ENCODE results near the gene PTPRG. TPM values are rescaled to one million over a fixed set of nuclear protein-coding genes. Genes with fewer than 3 reads are reported as not detected.

PTPRG gene
- total RNA-seq, 1 donor, result 148 TPM

DNA sequence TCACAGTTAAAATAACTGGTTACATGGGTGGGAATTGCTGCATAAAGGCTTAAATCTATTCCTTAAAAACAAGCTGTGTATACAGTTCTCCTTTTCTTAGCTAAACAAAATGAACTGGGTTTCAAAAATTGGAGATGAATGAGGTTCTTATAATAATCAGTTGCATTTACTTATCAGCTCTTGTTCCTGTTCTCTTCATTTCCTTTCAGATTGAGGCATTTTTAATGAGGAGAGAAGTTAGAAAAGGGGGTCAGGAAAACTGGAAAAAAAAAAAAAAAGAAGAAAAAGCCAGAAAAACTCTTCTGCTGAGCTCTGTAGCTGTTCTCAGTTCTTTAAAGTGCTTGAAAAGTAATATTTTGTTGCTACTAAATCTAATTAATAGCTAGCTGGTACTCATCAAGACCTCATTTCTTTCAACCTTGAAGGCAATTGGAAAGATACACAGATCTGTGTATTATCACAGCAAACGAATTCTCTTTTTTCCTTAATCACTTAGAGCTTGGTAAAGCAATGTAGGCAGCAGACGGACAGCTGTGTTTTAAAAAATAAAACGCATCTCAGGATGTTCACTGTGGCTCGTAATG lies 32.2 kb downstream of the PTPRG start:
- Histone ChIP-seq H2AFZ (ENCODE audit: low read length) (no peak overlapping the region), H3K9me3 (ENCODE audit: low read depth, low read length) (no peaks in the 10 kb centered on the region), H3K36me3 (ENCODE audit: insufficient read depth, low read length) (no peaks in the 10 kb centered on the region), H3K4me3 (ENCODE audit: insufficient read depth, low read length) (no peak overlapping the region), H4K20me1 (ENCODE audit: insufficient read depth, low read length) (no peaks in the 10 kb centered on the region), H3K27ac (ENCODE audit: low read depth, low read length) (no peak overlapping the region), H3K4me1 (ENCODE audit: insufficient read depth, low read length) (peaks cover 12% of the 10 kb centered on the region), H3K79me2 (ENCODE audit: insufficient read depth, low read length) (peaks cover 76% of the 10 kb centered on the region), H3K4me2 (ENCODE audit: insufficient read depth, low read length) (no peak overlapping the region), H3K27me3 (ENCODE audit: insufficient read depth, low read length) (no peaks in the 10 kb centered on the region)
- TF ChIP-seq, protein P1, sequence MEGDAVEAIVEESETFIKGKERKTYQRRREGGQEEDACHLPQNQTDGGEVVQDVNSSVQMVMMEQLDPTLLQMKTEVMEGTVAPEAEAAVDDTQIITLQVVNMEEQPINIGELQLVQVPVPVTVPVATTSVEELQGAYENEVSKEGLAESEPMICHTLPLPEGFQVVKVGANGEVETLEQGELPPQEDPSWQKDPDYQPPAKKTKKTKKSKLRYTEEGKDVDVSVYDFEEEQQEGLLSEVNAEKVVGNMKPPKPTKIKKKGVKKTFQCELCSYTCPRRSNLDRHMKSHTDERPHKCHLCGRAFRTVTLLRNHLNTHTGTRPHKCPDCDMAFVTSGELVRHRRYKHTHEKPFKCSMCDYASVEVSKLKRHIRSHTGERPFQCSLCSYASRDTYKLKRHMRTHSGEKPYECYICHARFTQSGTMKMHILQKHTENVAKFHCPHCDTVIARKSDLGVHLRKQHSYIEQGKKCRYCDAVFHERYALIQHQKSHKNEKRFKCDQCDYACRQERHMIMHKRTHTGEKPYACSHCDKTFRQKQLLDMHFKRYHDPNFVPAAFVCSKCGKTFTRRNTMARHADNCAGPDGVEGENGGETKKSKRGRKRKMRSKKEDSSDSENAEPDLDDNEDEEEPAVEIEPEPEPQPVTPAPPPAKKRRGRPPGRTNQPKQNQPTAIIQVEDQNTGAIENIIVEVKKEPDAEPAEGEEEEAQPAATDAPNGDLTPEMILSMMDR (IDR thresholded peaks at IDR 0.05; ENCODE audit: extremely low read depth, low read depth, low read length), result no peak
- no peak for DNase-seq (ENCODE audit: insufficient read length, low spot score, missing footprints)

DNA sequence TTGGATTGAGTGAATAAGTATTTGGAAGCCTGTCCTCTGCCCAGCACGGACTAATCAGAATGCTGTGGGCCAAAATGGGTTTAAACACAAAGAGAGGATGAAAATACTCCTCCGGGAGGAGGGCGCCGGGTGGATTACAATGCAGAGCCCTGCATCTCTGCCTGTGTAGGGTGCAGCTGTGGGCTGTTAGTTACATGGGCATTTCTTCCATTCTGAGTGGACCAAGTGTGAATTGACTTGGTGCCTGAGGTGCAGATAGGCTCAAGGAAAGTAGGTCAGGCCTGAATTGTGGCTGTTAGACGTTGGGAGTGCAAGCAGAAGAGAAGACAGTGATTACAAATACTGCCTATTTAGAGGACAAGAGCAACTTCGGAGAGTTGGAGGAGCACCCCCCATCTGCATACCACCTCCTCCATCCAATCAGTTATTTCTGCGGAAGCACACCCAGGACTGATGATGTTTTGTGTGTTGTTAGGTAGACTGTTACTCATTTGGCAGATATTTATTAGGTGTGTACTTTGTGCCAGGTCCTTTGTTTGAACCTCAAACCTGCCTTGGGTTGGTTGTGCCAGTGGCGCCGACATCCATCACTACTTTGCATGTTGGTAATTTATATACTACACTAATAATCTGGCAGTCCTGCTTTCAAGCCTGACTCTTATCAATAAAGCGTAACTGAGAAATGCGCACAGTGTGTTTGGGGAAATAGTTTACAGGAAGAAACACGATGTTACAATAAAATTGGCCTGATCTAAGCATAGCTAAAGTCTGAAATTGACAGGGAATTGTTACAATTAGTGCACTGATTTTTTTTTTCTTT lies 33.0 kb downstream of the PTPRG start:
- H3K9me3 ChIP-seq (ENCODE audit: low read depth, low read length), result no peaks in the 10 kb centered on the region
- H3K36me3 ChIP-seq (ENCODE audit: insufficient read depth, low read length), result no peaks in the 10 kb centered on the region
- TF ChIP-seq, protein P1 (IDR thresholded peaks at IDR 0.05; ENCODE audit: extremely low read depth, low read depth, low read length), result no peak
- no peaks in the 10 kb centered on the region for H3K27me3 ChIP-seq (ENCODE audit: insufficient read depth, low read length)
- peak overlapping the region; percentile 25 for H3K4me3 ChIP-seq (ENCODE audit: insufficient read depth, low read length)
- H3K27ac ChIP-seq (ENCODE audit: low read depth, low read length), result no peak overlapping the region
- DNase-seq (ENCODE audit: insufficient read length, low spot score, missing footprints), result no peak
- peak overlapping the region; percentile 62 for H3K4me2 ChIP-seq (ENCODE audit: insufficient read depth, low read length)
- peaks cover 81% of the 10 kb centered on the region for H3K79me2 ChIP-seq (ENCODE audit: insufficient read depth, low read length)
- H3K4me1 ChIP-seq (ENCODE audit: insufficient read depth, low read length), result peaks cover 12% of the 10 kb centered on the region
- no peaks in the 10 kb centered on the region for H4K20me1 ChIP-seq (ENCODE audit: insufficient read depth, low read length)
- no peak overlapping the region for H2AFZ ChIP-seq (ENCODE audit: low read length)

DNA sequence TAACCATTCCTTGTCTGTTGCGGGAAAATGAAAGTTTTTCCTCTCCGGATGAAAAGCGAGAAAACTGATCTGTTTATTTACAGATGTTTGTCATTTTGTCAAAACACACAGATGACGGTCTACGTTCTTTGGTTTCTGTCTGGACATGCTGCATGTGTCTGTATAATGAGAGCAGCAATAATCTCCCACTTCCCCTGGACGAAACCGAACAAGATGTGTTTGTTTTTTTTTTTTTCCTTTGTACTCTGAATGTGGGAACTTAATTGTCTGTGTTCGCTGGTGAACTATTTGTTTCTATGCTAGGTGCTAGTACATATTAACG lies 33.6 kb downstream of the PTPRG start:
- H3K4me2 ChIP-seq (ENCODE audit: insufficient read depth, low read length), result peak overlapping the region; percentile 62
- no peak for DNase-seq (ENCODE audit: insufficient read length, low spot score, missing footprints)
- H3K27me3 ChIP-seq (ENCODE audit: insufficient read depth, low read length), result no peaks in the 10 kb centered on the region
- H3K4me3 ChIP-seq (ENCODE audit: insufficient read depth, low read length), result peak overlapping the region; percentile 25
- TF ChIP-seq, protein P1 (IDR thresholded peaks at IDR 0.05; ENCODE audit: extremely low read depth, low read depth, low read length), result no peak
- no peaks in the 10 kb centered on the region for H3K36me3 ChIP-seq (ENCODE audit: insufficient read depth, low read length)
- peak overlapping the region; percentile 2 for H2AFZ ChIP-seq (ENCODE audit: low read length)
- no peaks in the 10 kb centered on the region for H4K20me1 ChIP-seq (ENCODE audit: insufficient read depth, low read length)
- peaks cover 9% of the 10 kb centered on the region for H3K4me1 ChIP-seq (ENCODE audit: insufficient read depth, low read length)
- H3K79me2 ChIP-seq (ENCODE audit: insufficient read depth, low read length), result peaks cover 79% of the 10 kb centered on the region
- no peaks in the 10 kb centered on the region for H3K9me3 ChIP-seq (ENCODE audit: low read depth, low read length)
- no peak overlapping the region for H3K27ac ChIP-seq (ENCODE audit: low read depth, low read length)

DNA sequence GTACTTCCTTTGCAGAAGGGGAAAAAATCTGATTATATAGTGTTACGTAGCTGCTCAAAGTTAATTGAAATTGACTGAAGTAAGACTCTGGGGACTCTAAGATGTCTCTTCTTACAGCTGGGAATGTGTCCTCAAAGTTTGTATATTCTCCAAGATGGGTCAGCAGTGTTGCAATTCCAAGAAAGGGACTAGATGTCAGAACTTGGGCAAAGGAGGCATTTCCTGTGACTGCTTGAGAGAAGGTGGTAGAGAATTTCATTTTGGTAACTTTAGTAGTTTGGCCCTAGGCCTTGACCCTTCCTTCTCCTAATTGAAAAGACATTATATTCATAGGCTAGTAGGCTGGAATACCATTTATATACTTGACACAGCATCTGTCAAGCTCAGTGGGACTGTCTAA lies 33.9 kb downstream of the PTPRG start:
- H3K27ac ChIP-seq (ENCODE audit: low read depth, low read length), result no peak overlapping the region
- peak overlapping the region; percentile 2 for H2AFZ ChIP-seq (ENCODE audit: low read length)
- H3K4me3 ChIP-seq (ENCODE audit: insufficient read depth, low read length), result peak overlapping the region; percentile 25
- H3K79me2 ChIP-seq (ENCODE audit: insufficient read depth, low read length), result peaks cover 79% of the 10 kb centered on the region
- no peaks in the 10 kb centered on the region for H3K9me3 ChIP-seq (ENCODE audit: low read depth, low read length)
- TF ChIP-seq, protein P1 (IDR thresholded peaks at IDR 0.05; ENCODE audit: extremely low read depth, low read depth, low read length), result no peak
- no peaks in the 10 kb centered on the region for H4K20me1 ChIP-seq (ENCODE audit: insufficient read depth, low read length)
- H3K27me3 ChIP-seq (ENCODE audit: insufficient read depth, low read length), result no peaks in the 10 kb centered on the region
- no peaks in the 10 kb centered on the region for H3K36me3 ChIP-seq (ENCODE audit: insufficient read depth, low read length)
- peaks cover 8% of the 10 kb centered on the region for H3K4me1 ChIP-seq (ENCODE audit: insufficient read depth, low read length)
- no peak for DNase-seq (ENCODE audit: insufficient read length, low spot score, missing footprints)
- H3K4me2 ChIP-seq (ENCODE audit: insufficient read depth, low read length), result peak overlapping the region; percentile 62

Measured in osteoblast (primary cell).